GM04504 (cell line): ENCODE data around the gene IL1R2.

Experiments used
- DNase-seq: peaks from one replicate; pipeline ENCODE4 v3.0.0-alpha.2; 2012; ENCODE audit warnings: low read depth

The IL1R2 gene

GRCh38 chr2:101991721-101992145, at the start of gene IL1R2:
Gene IL1R2, plus strand, starts transcription at chr2:101991960. Its CDS starts 16,616 bp downstream, at chr2:102008576.
- no peak for DNase-seq

GRCh38 chr2:101942851-101943250, 48.9 kb upstream of the IL1R2 start:
- no peak for DNase-seq

- DNase-seq, result no peak
Observed at GRCh38 chr2:101946372-101947039, 45.3 kb upstream of the IL1R2 start.

- no peak for DNase-seq
Observed at GRCh38 chr2:101947374-101947773, 44.4 kb upstream of the IL1R2 start.

GRCh38 chr2:101948625-101949155, 43.1 kb upstream of the IL1R2 start:
- no peak for DNase-seq

- no peak for DNase-seq
Observed at GRCh38 chr2:101949304-101949703, 42.5 kb upstream of the IL1R2 start.

GRCh38 chr2:101951296-101951695, 40.5 kb upstream of the IL1R2 start:
- no peak for DNase-seq

GRCh38 chr2:101952551-101952950, 39.2 kb upstream of the IL1R2 start:
- no peak for DNase-seq

- DNase-seq, result peak; percentile 36
Observed at GRCh38 chr2:101956465-101957438, 35.0 kb upstream of the IL1R2 start.

- DNase-seq, result no peak
Observed at GRCh38 chr2:101958061-101958460, 33.7 kb upstream of the IL1R2 start.

- DNase-seq, result no peak
Observed at GRCh38 chr2:101960819-101961337, 30.9 kb upstream of the IL1R2 start.

- peak; percentile 96 for DNase-seq
Observed at GRCh38 chr2:101961338-101962191, 30.2 kb upstream of the IL1R2 start.

GRCh38 chr2:101962309-101962708, 29.5 kb upstream of the IL1R2 start:
- DNase-seq, result no peak

- no peak for DNase-seq
Observed at GRCh38 chr2:101963198-101963597, 28.6 kb upstream of the IL1R2 start.

- DNase-seq, result peak; percentile 36
Observed at GRCh38 chr2:101967826-101968513, 23.8 kb upstream of the IL1R2 start.

GRCh38 chr2:101969723-101970122, 22.0 kb upstream of the IL1R2 start:
- no peak for DNase-seq

- no peak for DNase-seq
Observed at GRCh38 chr2:101970901-101971300, 20.9 kb upstream of the IL1R2 start.

- no peak for DNase-seq
Observed at GRCh38 chr2:101971836-101972235, 19.9 kb upstream of the IL1R2 start.

GRCh38 chr2:101972621-101973434, 18.9 kb upstream of the IL1R2 start:
- DNase-seq, result peak; percentile 66

GRCh38 chr2:101974663-101975062, 17.1 kb upstream of the IL1R2 start:
- DNase-seq, result no peak
